ENCODE measurements around the gene PPP1R12A. TPM values are rescaled to one million over a fixed set of nuclear protein-coding genes. Genes with fewer than 3 reads are reported as not detected.

Gene PPP1R12A
- total and polyA plus RNA-seq, 4 donors = 13.2 to 250 (median 38.2) TPM

GRCh38 chr12:79766705-79767464, 168.0 kb downstream of the PPP1R12A start:
- no peak overlapping the region for H3K9ac ChIP-seq (ENCODE audit: insufficient read depth in 1 of 2, low read length in 2 of 2)

GRCh38 chr12:79765157-79765556, 169.7 kb downstream of the PPP1R12A start:
- 90 to 93% methylated on average over 1 of the region's 1 CpG for WGBS, 2 donors
- ATAC-seq (ENCODE audit: insufficient read depth, low FRiP score) = no peak
- peaks cover 0 to 4% (median 0%) of the 10 kb centered on the region in 5 donors for H3K4me1 ChIP-seq (ENCODE audit: control insufficient read depth in 5 of 5, insufficient read depth in 5 of 5, low read length in 5 of 5)
- no peak overlapping the region for H3K4me3 ChIP-seq
- no peaks in the 10 kb centered on the region for H3K9me3 ChIP-seq (ENCODE audit: control insufficient read depth in 4 of 4, insufficient read depth in 3 of 4, low read length in 3 of 4)
- no peak overlapping the region for H3K27ac ChIP-seq (ENCODE audit: low read depth in 1 of 2, low read length in 1 of 2)
- DNase-seq = no peak
- no peak overlapping the region for H3K9ac ChIP-seq (ENCODE audit: insufficient read depth in 1 of 2, low read length in 2 of 2)
- TF ChIP-seq CTCF (IDR thresholded peaks at IDR 0.05; ENCODE audit: control extremely low read depth, extremely low read depth) = no peak
- no peaks in the 10 kb centered on the region for H3K27me3 ChIP-seq (ENCODE audit: control insufficient read depth in 3 of 3, insufficient read depth in 3 of 3, low read length in 2 of 3)
- H3K36me3 ChIP-seq (ENCODE audit: control insufficient read depth in 4 of 4, insufficient read depth in 4 of 4, low read length in 4 of 4) = no peaks in the 10 kb centered on the region

More at GRCh38 chr12:79766705-79767464, 168.0 kb downstream of the PPP1R12A start:
- Histone ChIP-seq H3K4me3 (no peak overlapping the region), H3K27me3 (ENCODE audit: control insufficient read depth in 3 of 3, insufficient read depth in 3 of 3, low read length in 2 of 3) (no peaks in the 10 kb centered on the region), H3K27ac (ENCODE audit: low read depth in 1 of 2, low read length in 1 of 2) (no peak overlapping the region), H3K4me1 (ENCODE audit: control insufficient read depth in 5 of 5, insufficient read depth in 5 of 5, low read length in 5 of 5) (peaks cover 0 to 4% (median 0%) of the 10 kb centered on the region in 5 donors), H3K9me3 (ENCODE audit: control insufficient read depth in 4 of 4, insufficient read depth in 3 of 4, low read length in 3 of 4) (no peaks in the 10 kb centered on the region), H3K36me3 (ENCODE audit: control insufficient read depth in 4 of 4, insufficient read depth in 4 of 4, low read length in 4 of 4) (peaks cover 0 to 2% (median 0%) of the 10 kb centered on the region in 4 donors)
- ATAC-seq (ENCODE audit: insufficient read depth, low FRiP score) (no peak), DNase-seq (no peak)
- 90 to 97% methylated on average over 3 of the region's 3 CpGs for WGBS, 2 donors
- TF ChIP-seq CTCF (IDR thresholded peaks at IDR 0.05; ENCODE audit: control extremely low read depth, extremely low read depth) = no peak

- ATAC-seq (ENCODE audit: insufficient read depth, low FRiP score) (no peak), DNase-seq (no peak)
- 87 to 94% methylated on average over 3 of the region's 3 CpGs for WGBS, 2 donors
- no peak overlapping the region for H3K27ac ChIP-seq (ENCODE audit: low read depth in 1 of 2, low read length in 1 of 2)
- H3K36me3 ChIP-seq (ENCODE audit: control insufficient read depth in 4 of 4, insufficient read depth in 4 of 4, low read length in 4 of 4) = no peaks in the 10 kb centered on the region
- H3K9ac ChIP-seq (ENCODE audit: insufficient read depth in 1 of 2, low read length in 2 of 2) = no peak overlapping the region
- H3K27me3 ChIP-seq (ENCODE audit: control insufficient read depth in 3 of 3, insufficient read depth in 3 of 3, low read length in 2 of 3) = no peaks in the 10 kb centered on the region
- H3K4me3 ChIP-seq = no peak overlapping the region
- H3K4me1 ChIP-seq (ENCODE audit: control insufficient read depth in 5 of 5, insufficient read depth in 5 of 5, low read length in 5 of 5) = peaks cover 0 to 4% (median 0%) of the 10 kb centered on the region in 5 donors
- TF ChIP-seq CTCF (IDR thresholded peaks at IDR 0.05; ENCODE audit: control extremely low read depth, extremely low read depth) = no peak
- H3K9me3 ChIP-seq (ENCODE audit: control insufficient read depth in 4 of 4, insufficient read depth in 3 of 4, low read length in 3 of 4) = no peaks in the 10 kb centered on the region
Measured at GRCh38 chr12:79764641-79765040, 170.3 kb downstream of the PPP1R12A start.
